HEK293T (cell line): ENCODE data around the gene ESR1.
A peak's percentile ranks its signal among the peaks of the same experiment; 100 is the strongest.

ENCODE experiments used
- CTCF ChIA-PET: fragments of 350-600 bp; formaldehyde crosslinking; extraction: SDS; loops from one replicate; lab custom pipeline; 2021; ENCODE audit warnings: antibody characterized with exemption, inconsistent platforms; lab: Yijun Ruan, JAX
- POLR2A ChIA-PET: fragments of 350-600 bp; formaldehyde crosslinking; extraction: SDS; loops from one replicate; lab custom pipeline; 2020; ENCODE audit warnings: antibody characterized with exemption, inconsistent platforms; lab: Yijun Ruan, JAX
- DNase-seq: peaks from one replicate; pipeline ENCODE4 v3.0.0; 2012; ENCODE audit warnings: mixed read lengths; ENCODE audit errors: extremely low spot score
- ARNT ChIP-seq: fragments of 450-650 bp; IDR thresholded peaks from 2 replicates; pipeline ENCODE4 v1.6.1; 2017; ENCODE audit warnings: mild to moderate bottlenecking
- BHLHE40 ChIP-seq: fragments of 450-650 bp; IDR thresholded peaks from 2 replicates; pipeline ENCODE4 v1.6.1; 2016; ENCODE audit warnings: mild to moderate bottlenecking, moderate library complexity, borderline replicate concordance
- CTBP1 ChIP-seq: fragments of 450-650 bp; IDR thresholded peaks from 2 replicates; pipeline ENCODE4 v1.6.1; 2016; ENCODE audit warnings: borderline replicate concordance
- ELF4 ChIP-seq: fragments of 450-650 bp; IDR thresholded peaks from 2 replicates; pipeline ENCODE4 v1.6.1; 2017; ENCODE audit warnings: antibody characterized with exemption
- FOXA1 ChIP-seq: fragments of 450-650 bp; IDR thresholded peaks from 2 replicates; pipeline ENCODE4 v1.6.1; 2016; ENCODE audit warnings: mild to moderate bottlenecking
- FOXK2 ChIP-seq: fragments of 450-650 bp; IDR thresholded peaks from 2 replicates; pipeline ENCODE4 v1.6.1; 2016; ENCODE audit warnings: mild to moderate bottlenecking
- FOXM1 ChIP-seq: fragments of 450-650 bp; IDR thresholded peaks from 2 replicates; pipeline ENCODE4 v1.6.1; 2017; ENCODE audit warnings: mild to moderate bottlenecking, borderline replicate concordance
- HDGF ChIP-seq: fragments of 450-650 bp; IDR thresholded peaks from 2 replicates; pipeline ENCODE4 v1.6.1; 2017; ENCODE audit warnings: antibody characterized with exemption, borderline replicate concordance
- L3MBTL2 ChIP-seq: fragments of 450-650 bp; conservative IDR thresholded peaks from 2 replicates; pipeline ENCODE4 v1.6.1; 2016; ENCODE audit warnings: mild to moderate bottlenecking
- LEF1 ChIP-seq: fragments of 450-650 bp; IDR thresholded peaks from 2 replicates; pipeline ENCODE4 v1.6.1; 2017; ENCODE audit warnings: mild to moderate bottlenecking, borderline replicate concordance
- NFRKB ChIP-seq: fragments of 450-650 bp; IDR thresholded peaks from 2 replicates; pipeline ENCODE4 v1.6.1; 2016; ENCODE audit warnings: mild to moderate bottlenecking, moderate library complexity
- SP1 ChIP-seq: fragments of 450-650 bp; IDR thresholded peaks from 2 replicates; pipeline ENCODE4 v1.6.1; 2017
- SUZ12 ChIP-seq: fragments of 450-650 bp; IDR thresholded peaks from 2 replicates; pipeline ENCODE4 v1.6.1; 2016; ENCODE audit warnings: mild to moderate bottlenecking
- TARDBP ChIP-seq: fragments of 450-650 bp; IDR thresholded peaks from 2 replicates; pipeline ENCODE4 v1.6.1; 2016
- ZNF384 ChIP-seq: fragments of 450-650 bp; IDR thresholded peaks from 2 replicates; pipeline ENCODE4 v1.6.1; 2016
- TF ChIP-seq, protein P1 (sequence below): fragments of 450-650 bp; IDR thresholded peaks from 2 replicates; pipeline ENCODE4 v1.6.1; 2016

Gene ESR1

DNA sequence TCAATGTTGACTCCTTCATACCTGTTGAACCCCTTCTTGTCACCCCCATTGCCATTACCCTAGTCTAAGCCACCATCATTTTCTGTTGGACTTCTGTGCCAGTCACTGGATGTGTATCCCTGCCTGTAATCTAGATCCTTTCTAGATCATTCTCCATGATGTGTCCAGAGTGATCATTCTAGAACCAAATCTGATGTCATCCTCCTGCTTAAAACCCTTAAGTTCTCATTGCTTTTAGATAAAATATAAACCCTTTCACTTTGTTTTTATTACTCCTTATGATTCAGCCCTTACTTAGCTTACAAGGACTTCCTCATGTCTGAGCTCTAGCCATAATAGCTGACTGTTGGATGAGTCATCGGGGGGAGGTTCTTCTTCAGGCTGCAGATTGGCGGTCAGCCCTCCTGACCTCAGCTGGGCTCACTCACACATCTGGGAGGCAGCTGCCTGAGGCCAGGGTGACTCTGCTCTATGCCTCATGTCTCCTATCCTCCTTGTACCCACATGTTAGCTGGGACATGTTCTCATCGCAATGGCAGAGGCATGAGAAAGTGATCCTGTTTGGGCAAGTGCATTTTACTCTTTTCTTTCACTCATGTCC, 287.6 kb downstream of the ESR1 start:
- ChIA-PET CTCF (no interaction called here), POLR2A (no interaction called here)
- DNase-seq, result peak; percentile 45
- TF ChIP-seq ARNT (peak; percentile 93), NFRKB (no peak), TARDBP (no peak), FOXM1 (no peak), ELF4 (no peak), L3MBTL2 (no peak)
- TF ChIP-seq, protein P1, sequence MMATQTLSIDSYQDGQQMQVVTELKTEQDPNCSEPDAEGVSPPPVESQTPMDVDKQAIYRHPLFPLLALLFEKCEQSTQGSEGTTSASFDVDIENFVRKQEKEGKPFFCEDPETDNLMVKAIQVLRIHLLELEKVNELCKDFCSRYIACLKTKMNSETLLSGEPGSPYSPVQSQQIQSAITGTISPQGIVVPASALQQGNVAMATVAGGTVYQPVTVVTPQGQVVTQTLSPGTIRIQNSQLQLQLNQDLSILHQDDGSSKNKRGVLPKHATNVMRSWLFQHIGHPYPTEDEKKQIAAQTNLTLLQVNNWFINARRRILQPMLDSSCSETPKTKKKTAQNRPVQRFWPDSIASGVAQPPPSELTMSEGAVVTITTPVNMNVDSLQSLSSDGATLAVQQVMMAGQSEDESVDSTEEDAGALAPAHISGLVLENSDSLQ, result no peak

- DNase-seq, result no peak
- no peak for TF ChIP-seq TARDBP
- TF ChIP-seq SP1, result no peak
- TF ChIP-seq L3MBTL2, result no peak
- TF ChIP-seq SUZ12, result no peak
- peak; percentile 77 for TF ChIP-seq ZNF384
- POLR2A ChIA-PET, result no interaction called here
- CTCF ChIA-PET, result interaction anchor here (0.6 to 1.1 kb wide), 2 partner anchors 27 kb away, joined by 3 to 4 read pairs; no protein-coding TSS in a partner anchor
Observed at GRCh38 chr6:152096863-152097496, 289.5 kb downstream of the ESR1 start.

GRCh38 chr6:152098683-152099082, 291.2 kb downstream of the ESR1 start:
- CTCF ChIA-PET, result no interaction called here
- POLR2A ChIA-PET, result no interaction called here

DNA sequence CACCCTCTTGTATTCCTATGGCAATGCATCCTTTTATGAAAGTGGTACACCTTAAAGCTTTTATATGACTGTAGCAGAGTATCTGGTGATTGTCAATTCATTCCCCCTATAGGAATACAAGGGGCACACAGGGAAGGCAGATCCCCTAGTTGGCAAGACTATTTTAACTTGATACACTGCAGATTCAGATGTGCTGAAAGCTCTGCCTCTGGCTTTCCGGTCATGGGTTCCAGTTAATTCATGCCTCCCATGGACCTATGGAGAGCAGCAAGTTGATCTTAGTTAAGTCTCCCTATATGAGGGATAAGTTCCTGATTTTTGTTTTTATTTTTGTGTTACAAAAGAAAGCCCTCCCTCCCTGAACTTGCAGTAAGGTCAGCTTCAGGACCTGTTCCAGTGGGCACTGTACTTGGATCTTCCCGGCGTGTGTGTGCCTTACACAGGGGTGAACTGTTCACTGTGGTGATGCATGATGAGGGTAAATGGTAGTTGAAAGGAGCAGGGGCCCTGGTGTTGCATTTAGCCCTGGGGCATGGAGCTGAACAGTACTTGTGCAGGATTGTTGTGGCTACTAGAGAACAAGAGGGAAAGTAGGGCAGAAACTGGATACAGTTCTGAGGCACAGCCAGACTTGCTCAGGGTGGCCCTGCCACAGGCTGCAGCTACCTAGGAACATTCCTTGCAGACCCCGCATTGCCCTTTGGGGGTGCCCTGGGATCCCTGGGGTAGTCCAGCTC, 292.1 kb downstream of the ESR1 start:
- ChIA-PET CTCF (no interaction called here), POLR2A (no interaction called here)
- no peak for DNase-seq
- TF ChIP-seq ZNF384 (no peak), ARNT (no peak), LEF1 (no peak), TARDBP (no peak), ELF4 (no peak), NFRKB (no peak), SUZ12 (no peak), L3MBTL2 (no peak), BHLHE40 (no peak), CTBP1 (no peak), SP1 (no peak), HDGF (no peak), FOXM1 (no peak)
- TF ChIP-seq, protein P1, result no peak

More at GRCh38 chr6:152098683-152099082, 291.2 kb downstream of the ESR1 start:
- DNase-seq, result no peak
- no peak for TF ChIP-seq L3MBTL2
- TF ChIP-seq ELF4, result no peak
- no peak for TF ChIP-seq FOXA1
- no peak for TF ChIP-seq NFRKB
- TF ChIP-seq ZNF384, result no peak
- TF ChIP-seq SP1, result no peak

GRCh38 chr6:152100183-152100618, 292.7 kb downstream of the ESR1 start:
- TF ChIP-seq, protein P1, result no peak
- ChIA-PET POLR2A (no interaction called here), CTCF (no interaction called here)
- DNase-seq, result no peak

GRCh38 chr6:152107973-152108372, 300.5 kb downstream of the ESR1 start:
- no peak for DNase-seq
- TF ChIP-seq HDGF, result no peak
- TF ChIP-seq NFRKB, result no peak
- TF ChIP-seq BHLHE40, result no peak
- no peak for TF ChIP-seq FOXK2
- TF ChIP-seq SP1, result no peak
- TF ChIP-seq LEF1, result no peak
- TF ChIP-seq FOXM1, result no peak
- TF ChIP-seq TARDBP, result no peak
- TF ChIP-seq, protein P1, result no peak
- TF ChIP-seq FOXA1, result no peak
- ChIA-PET POLR2A (no interaction called here), CTCF (interaction anchor here (0.7 kb wide), 1 partner anchor 17 kb away, joined by 3 read pairs; no protein-coding TSS in a partner anchor)
